ENCODE data around the gene METTL17. TPM values are rescaled to one million over a fixed set of nuclear protein-coding genes. Genes with fewer than 3 reads are reported as not detected.
"Not testable (repeated sequence)": the region's sequence is repeated elsewhere in the genome, so short reads cannot be mapped to it uniquely, and the experiment has no call there.

Gene METTL17
- total RNA-seq, 2 donors from 2014 or later = 28.9 to 37.8 TPM

GRCh38 chr14:20980906-20981305 is 8.9 kb upstream of the METTL17 start:
- Histone ChIP-seq H3K9me3 (no peaks in the 10 kb centered on the region), H3K27me3 (no peaks in the 10 kb centered on the region), H3K4me3 (no peak overlapping the region), H3K4me1 (no peaks in the 10 kb centered on the region), H3K27ac (no peak overlapping the region), H3K36me3 (no peaks in the 10 kb centered on the region)
- TF ChIP-seq CTCF (IDR thresholded peaks at IDR 0.05) = no peak
- DNase-seq (ENCODE audit: low spot score) = no peak

- DNase-seq (ENCODE audit: low spot score) = no peak
- TF ChIP-seq CTCF (IDR thresholded peaks at IDR 0.05) = no peak
- H3K27ac ChIP-seq = no peak overlapping the region
- H3K9me3 ChIP-seq = no peaks in the 10 kb centered on the region
- no peaks in the 10 kb centered on the region for H3K27me3 ChIP-seq
- no peak overlapping the region for H3K4me3 ChIP-seq
- no peaks in the 10 kb centered on the region for H3K36me3 ChIP-seq
- no peaks in the 10 kb centered on the region for H3K4me1 ChIP-seq
Observed at GRCh38 chr14:20982646-20983369, 7.0 kb upstream of the METTL17 start.

- not testable (repeated sequence) for H3K36me3 ChIP-seq; H3K9me3 ChIP-seq; H3K4me3 ChIP-seq; H3K27me3 ChIP-seq; H3K27ac ChIP-seq; DNase-seq (ENCODE audit: low spot score)
- H3K4me1 ChIP-seq = peaks cover 0 to 10% of the 10 kb centered on the region in 2 donors
Observed at GRCh38 chr14:20985650-20986049, 4.1 kb upstream of the METTL17 start.

GRCh38 chr14:20986811-20987210 is 3.0 kb upstream of the METTL17 start:
- Histone ChIP-seq H3K9me3 (no peaks in the 10 kb centered on the region), H3K27ac (peak overlapping the region in 1 of 2 donors; percentile 36)
- DNase-seq (ENCODE audit: low spot score) = peak; percentile 64

GRCh38 chr14:20988717-20989470 is 886 bp upstream of the METTL17 start:
- peaks cover 0 to 25% of the 10 kb centered on the region in 2 donors for H3K4me1 ChIP-seq

More at GRCh38 chr14:20986811-20987210, 3.0 kb upstream of the METTL17 start:
- no peak for TF ChIP-seq CTCF (IDR thresholded peaks at IDR 0.05)
- H3K27me3 ChIP-seq = no peaks in the 10 kb centered on the region
- peaks cover 1% of the 10 kb centered on the region for H3K36me3 ChIP-seq
- H3K4me1 ChIP-seq = peaks cover 0 to 22% of the 10 kb centered on the region in 2 donors
- H3K4me3 ChIP-seq = no peak overlapping the region

More at GRCh38 chr14:20988717-20989470, 886 bp upstream of the METTL17 start:
- Histone ChIP-seq H3K27ac (peak overlapping the region; percentile 79 to 87), H3K4me3 (peak overlapping the region; percentile 74 to 98), H3K27me3 (no peaks in the 10 kb centered on the region), H3K9me3 (no peaks in the 10 kb centered on the region), H3K36me3 (peaks cover 22% of the 10 kb centered on the region)
- no peak for DNase-seq (ENCODE audit: low spot score)
- TF ChIP-seq CTCF (IDR thresholded peaks at IDR 0.05) = no peak
